ENCODE results near the gene SLC35E3.
"Not testable (repeated sequence)": the region's sequence is repeated elsewhere in the genome, so short reads cannot be mapped to it uniquely, and the experiment has no call there.

SLC35E3 gene

GRCh38 chr12:68809190-68810026 is 63.4 kb downstream of the SLC35E3 start:
- Histone ChIP-seq H3K27ac (peak overlapping the region; percentile 100), H4K20me1 (peaks cover 48% of the 10 kb centered on the region), H3K4me2 (peak overlapping the region; percentile 87), H3K9ac (peak overlapping the region; percentile 100), H3K4me1 (peaks cover 9% of the 10 kb centered on the region), H3K4me3 (peak overlapping the region; percentile 85), H3K36me3 (peaks cover 47% of the 10 kb centered on the region), H3K9me3 (0 out of 2 replicates have a peak, but pooled peaks cover 5% of the 10 kb centered on the region), H3K27me3 (no peaks in the 10 kb centered on the region)
- TF ChIP-seq Cebpa-rat (IDR thresholded peaks at IDR 0.05) = no peak

DNA sequence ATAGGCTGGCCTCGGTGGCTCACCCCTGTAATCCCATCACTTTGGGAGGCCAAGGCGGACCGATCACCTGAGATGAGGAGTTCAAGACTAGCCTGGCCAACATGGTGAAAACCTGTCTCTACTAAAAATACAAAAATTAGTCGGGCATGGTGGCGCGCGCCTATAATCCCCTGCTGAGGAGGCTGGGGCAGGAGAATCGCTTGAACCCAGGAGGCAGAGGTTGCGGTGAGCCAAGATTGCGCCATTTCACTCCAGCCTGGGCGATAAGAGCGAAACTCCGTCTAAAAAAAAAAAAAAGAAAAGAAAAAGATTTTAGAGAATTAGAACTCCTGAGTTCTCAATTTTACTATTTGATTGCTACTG is 64.0 kb downstream of the SLC35E3 start:
- H3K27me3 ChIP-seq, H3K9me3 ChIP-seq: not testable (repeated sequence)
- H3K27ac ChIP-seq = peak overlapping the region; percentile 100
- H3K4me2 ChIP-seq = peak overlapping the region; percentile 87
- H4K20me1 ChIP-seq = peaks cover 54% of the 10 kb centered on the region
- peak; percentile 79 for TF ChIP-seq Cebpa-rat (IDR thresholded peaks at IDR 0.05)
- peak overlapping the region; percentile 100 for H3K9ac ChIP-seq
- peaks cover 53% of the 10 kb centered on the region for H3K36me3 ChIP-seq
- peaks cover 12% of the 10 kb centered on the region; the same call in 1 of the 2 replicates for H3K4me1 ChIP-seq
- H3K4me3 ChIP-seq = peak overlapping the region; percentile 85

GRCh38 chr12:68811573-68811972 is 65.6 kb downstream of the SLC35E3 start:
- Histone ChIP-seq H3K9ac (peak overlapping the region; percentile 100), H3K36me3 (peaks cover 69% of the 10 kb centered on the region), H4K20me1 (peaks cover 69% of the 10 kb centered on the region), H3K4me3 (peak overlapping the region; percentile 85), H3K4me1 (peaks cover 27% of the 10 kb centered on the region), H3K27ac (peak overlapping the region; percentile 100), H3K4me2 (peak overlapping the region; percentile 87)
- H3K27me3 ChIP-seq, H3K9me3 ChIP-seq: not testable (repeated sequence)

DNA sequence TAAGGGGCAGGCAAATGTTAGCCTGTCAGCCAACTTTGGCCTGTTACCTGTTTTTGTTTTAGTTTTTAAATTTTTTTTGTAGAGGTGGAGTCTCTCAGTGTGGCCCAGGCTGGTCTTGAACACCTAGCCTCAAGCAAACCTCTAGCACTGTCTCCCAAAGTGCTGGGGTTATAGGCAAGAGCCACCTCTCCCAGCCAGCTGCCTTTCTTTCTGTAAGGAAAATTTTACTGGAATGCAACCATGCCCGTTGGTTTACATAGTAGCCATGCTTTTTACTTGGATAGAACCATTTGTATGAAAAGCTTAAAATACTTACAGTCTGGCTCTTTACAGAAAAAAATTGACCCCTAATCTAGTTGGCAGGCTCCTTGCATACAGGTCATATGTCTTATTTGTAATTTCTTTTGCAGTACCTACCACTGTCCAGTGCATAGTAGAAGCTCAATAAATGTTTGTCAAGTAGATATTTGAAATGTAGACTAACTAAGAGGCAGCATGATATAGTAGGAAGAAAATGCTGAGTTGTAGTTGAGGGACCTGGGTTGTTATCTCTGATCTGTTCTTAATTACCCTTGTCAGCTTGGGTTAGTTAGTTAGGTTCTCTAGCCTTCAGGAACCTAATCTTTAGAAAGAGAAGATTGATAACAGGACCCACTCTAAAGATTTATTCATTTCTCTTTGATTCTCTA is 66.7 kb downstream of the SLC35E3 start:
- TF ChIP-seq Cebpa-rat (IDR thresholded peaks at IDR 0.05) = no peak
- H3K9ac ChIP-seq = peak overlapping the region; percentile 100
- H3K4me2 ChIP-seq = peak overlapping the region; percentile 87
- H3K4me1 ChIP-seq = peaks cover 38% of the 10 kb centered on the region
- H4K20me1 ChIP-seq = peaks cover 81% of the 10 kb centered on the region
- H3K9me3 ChIP-seq = 0 out of 2 replicates have a peak, but pooled peaks cover 5% of the 10 kb centered on the region
- peak overlapping the region; percentile 100 for H3K27ac ChIP-seq
- peak overlapping the region; percentile 85 for H3K4me3 ChIP-seq
- peaks cover 80% of the 10 kb centered on the region for H3K36me3 ChIP-seq
- no peaks in the 10 kb centered on the region for H3K27me3 ChIP-seq

DNA sequence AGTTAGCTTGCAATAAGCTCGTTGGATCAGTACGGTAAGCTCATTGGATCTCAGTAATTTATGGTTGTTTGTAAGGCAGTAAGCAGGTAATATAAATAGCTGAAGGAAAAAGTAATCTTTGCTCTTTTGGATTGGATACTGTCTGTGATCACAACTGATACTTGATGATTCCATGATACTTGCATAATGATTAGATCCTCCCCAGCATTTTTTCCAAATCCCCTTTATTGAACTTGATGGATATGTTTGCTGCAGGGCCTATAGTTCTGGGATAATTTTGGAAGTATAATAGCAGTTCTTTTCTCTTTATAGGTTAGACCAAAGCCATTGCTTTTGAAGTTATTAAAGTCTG is 67.2 kb downstream of the SLC35E3 start:
- H3K9me3 ChIP-seq = 0 out of 2 replicates have a peak, but pooled peaks cover 5% of the 10 kb centered on the region
- TF ChIP-seq Cebpa-rat (IDR thresholded peaks at IDR 0.05) = no peak
- peak overlapping the region; percentile 100 for H3K27ac ChIP-seq
- H3K4me2 ChIP-seq = peak overlapping the region; percentile 87
- peaks cover 43% of the 10 kb centered on the region for H3K4me1 ChIP-seq
- H3K27me3 ChIP-seq = no peaks in the 10 kb centered on the region
- H3K36me3 ChIP-seq = peaks cover 85% of the 10 kb centered on the region
- H3K9ac ChIP-seq = peak overlapping the region; percentile 100
- H3K4me3 ChIP-seq = peak overlapping the region; percentile 85
- H4K20me1 ChIP-seq = peaks cover 86% of the 10 kb centered on the region

DNA sequence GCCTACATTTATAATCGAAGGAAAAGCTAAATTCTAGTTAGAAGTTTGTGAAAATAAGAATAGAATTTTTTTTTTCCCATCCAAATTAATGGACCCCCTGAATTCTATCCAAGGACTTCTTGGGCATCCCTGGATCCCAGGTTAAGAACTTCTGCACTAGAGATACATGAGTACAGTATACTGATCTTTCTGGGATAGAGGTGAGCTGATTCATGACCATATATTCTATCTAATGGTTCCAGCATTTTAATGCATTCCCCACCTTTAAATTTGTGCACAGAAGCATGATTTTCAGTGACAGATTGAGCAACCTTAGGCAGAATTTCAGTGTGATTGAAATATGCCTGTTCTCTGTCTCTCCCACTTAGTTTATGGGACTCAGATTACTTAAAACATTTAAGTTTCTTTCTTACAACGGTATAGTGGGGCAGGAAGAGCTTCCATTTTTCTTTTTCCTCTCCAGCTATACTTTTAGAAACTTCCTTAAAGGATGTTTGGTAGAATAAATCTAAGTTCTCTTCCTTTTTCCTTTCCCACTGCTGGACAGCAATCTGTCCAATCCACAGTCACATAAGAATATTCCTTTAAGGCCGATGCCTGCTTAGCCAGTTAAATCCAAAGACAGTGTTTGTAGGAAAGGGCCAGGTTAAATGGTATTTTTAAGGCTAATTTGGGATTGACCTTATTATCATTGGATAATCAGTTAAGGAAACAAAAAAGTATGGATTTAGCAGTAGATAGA is 68.7 kb downstream of the SLC35E3 start:
- Histone ChIP-seq H3K27me3 (no peaks in the 10 kb centered on the region), H3K9me3 (0 out of 2 replicates have a peak, but pooled peaks cover 5% of the 10 kb centered on the region), H4K20me1 (peaks cover 100% of the 10 kb centered on the region), H3K4me2 (peak overlapping the region; percentile 87), H3K36me3 (peaks cover 95% of the 10 kb centered on the region), H3K4me3 (peak overlapping the region; percentile 85), H3K4me1 (peaks cover 55% of the 10 kb centered on the region), H3K27ac (peak overlapping the region; percentile 100), H3K9ac (peak overlapping the region; percentile 100)
- TF ChIP-seq Cebpa-rat (IDR thresholded peaks at IDR 0.05) = no peak

- peaks cover 62% of the 10 kb centered on the region for H3K4me1 ChIP-seq
- peaks cover 100% of the 10 kb centered on the region for H4K20me1 ChIP-seq
- no peaks in the 10 kb centered on the region for H3K27me3 ChIP-seq
- peaks cover 94% of the 10 kb centered on the region for H3K36me3 ChIP-seq
- peak overlapping the region; percentile 85 for H3K4me3 ChIP-seq
- peak overlapping the region; percentile 100 for H3K9ac ChIP-seq
- no peaks in the 10 kb centered on the region for H3K9me3 ChIP-seq
- peak overlapping the region; percentile 100 for H3K27ac ChIP-seq
- no peak for TF ChIP-seq Cebpa-rat (IDR thresholded peaks at IDR 0.05)
- H3K4me2 ChIP-seq = peak overlapping the region; percentile 87
Measured at GRCh38 chr12:68815232-68815927, 69.4 kb downstream of the SLC35E3 start.

GRCh38 chr12:68815928-68816800 is 70.2 kb downstream of the SLC35E3 start:
- H3K4me1 ChIP-seq = peaks cover 70% of the 10 kb centered on the region
- peak overlapping the region; percentile 85 for H3K4me3 ChIP-seq
- H3K27ac ChIP-seq = peak overlapping the region; percentile 100
- peak overlapping the region; percentile 100 for H3K9ac ChIP-seq
- peaks cover 94% of the 10 kb centered on the region for H3K36me3 ChIP-seq
- 0 out of 2 replicates have a peak, but pooled peaks have one; percentile 21 for TF ChIP-seq Cebpa-rat (IDR thresholded peaks at IDR 0.05)
- no peaks in the 10 kb centered on the region for H3K9me3 ChIP-seq
- peak overlapping the region; percentile 87 for H3K4me2 ChIP-seq
- no peaks in the 10 kb centered on the region for H3K27me3 ChIP-seq
- H4K20me1 ChIP-seq = peaks cover 100% of the 10 kb centered on the region

- H3K27ac ChIP-seq = peak overlapping the region; percentile 37; the same call in 1 of the 2 replicates
- peaks cover 88% of the 10 kb centered on the region for H3K4me1 ChIP-seq
- H3K9me3 ChIP-seq, H3K27me3 ChIP-seq: not testable (repeated sequence)
- H3K4me3 ChIP-seq = peak overlapping the region; percentile 52
- H4K20me1 ChIP-seq = peaks cover 100% of the 10 kb centered on the region
- H3K9ac ChIP-seq = peak overlapping the region; percentile 68; the same call in 1 of the 2 replicates
- H3K36me3 ChIP-seq = peaks cover 94% of the 10 kb centered on the region
- H3K4me2 ChIP-seq = peak overlapping the region; percentile 69
Measured at GRCh38 chr12:68819481-68819880, 73.5 kb downstream of the SLC35E3 start.
